DMS153 treated with DMSO at 0.1 percent for 48 hours (cell line): ENCODE measurements around the gene C20orf96.

ENCODE experiments used
- DNase-seq: peaks from one replicate; lab custom pipeline; 2025; ENCODE audit not compliant: unreplicated experiment; lab: John Stamatoyannopoulos, UW

The C20orf96 gene

DNA sequence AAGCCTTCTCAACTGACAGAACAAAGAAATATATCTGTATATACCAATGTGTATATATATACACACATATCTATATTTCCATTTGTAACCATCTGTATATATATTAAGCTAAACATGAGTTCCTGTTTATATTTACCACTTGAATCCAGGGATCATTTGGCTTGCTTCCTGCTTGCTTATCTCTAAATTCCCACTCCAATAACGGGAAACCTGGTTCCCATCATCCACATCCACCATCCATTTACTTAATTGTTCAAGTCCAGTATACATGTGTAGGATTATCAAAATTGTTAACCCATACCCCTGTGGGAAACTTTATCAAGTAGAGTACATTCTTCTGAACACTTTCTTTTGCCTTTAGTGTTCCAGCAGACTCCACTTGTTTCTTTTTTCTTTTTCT, 22.3 kb upstream of the C20orf96 start:
- DNase-seq, result no peak

DNA sequence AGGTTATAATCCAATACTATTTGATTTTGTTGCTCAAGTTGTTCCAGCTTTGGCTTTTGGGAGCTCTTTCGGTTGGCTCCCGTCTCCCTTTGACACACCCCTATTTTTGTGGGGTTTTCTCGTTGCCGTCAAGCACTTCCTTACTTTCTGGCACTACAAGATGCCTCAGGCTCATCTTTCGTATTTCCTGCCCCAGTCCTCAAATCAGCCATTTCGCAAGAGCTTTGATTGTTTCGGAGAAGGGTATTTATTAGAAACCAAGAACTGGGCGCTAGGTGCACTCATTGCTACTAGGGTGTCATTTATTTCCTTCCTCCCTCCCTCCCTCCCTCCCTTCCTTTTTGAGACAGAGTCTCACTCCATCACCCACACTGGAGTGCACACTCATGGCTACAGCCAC, 21.5 kb upstream of the C20orf96 start:
- no peak for DNase-seq

DNA sequence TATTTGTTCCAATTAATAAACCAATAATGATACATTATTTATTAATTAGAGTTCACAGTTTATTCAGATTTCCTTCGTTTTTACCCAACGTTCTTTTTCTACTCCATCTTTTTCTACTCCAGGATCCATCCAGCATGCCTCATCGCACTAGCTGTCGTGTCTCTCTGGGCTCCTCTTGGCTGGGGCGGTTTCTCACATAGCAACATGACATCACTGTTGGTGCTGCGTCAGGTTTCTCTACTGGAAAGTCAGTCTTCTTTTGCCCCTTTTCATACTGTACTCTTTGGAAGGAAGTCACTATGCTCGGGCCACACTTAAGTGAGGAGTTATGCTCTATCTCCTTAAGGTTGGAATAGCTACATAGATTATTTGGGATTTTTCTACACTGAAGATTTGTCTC, 21.1 kb upstream of the C20orf96 start:
- no peak for DNase-seq

DNA sequence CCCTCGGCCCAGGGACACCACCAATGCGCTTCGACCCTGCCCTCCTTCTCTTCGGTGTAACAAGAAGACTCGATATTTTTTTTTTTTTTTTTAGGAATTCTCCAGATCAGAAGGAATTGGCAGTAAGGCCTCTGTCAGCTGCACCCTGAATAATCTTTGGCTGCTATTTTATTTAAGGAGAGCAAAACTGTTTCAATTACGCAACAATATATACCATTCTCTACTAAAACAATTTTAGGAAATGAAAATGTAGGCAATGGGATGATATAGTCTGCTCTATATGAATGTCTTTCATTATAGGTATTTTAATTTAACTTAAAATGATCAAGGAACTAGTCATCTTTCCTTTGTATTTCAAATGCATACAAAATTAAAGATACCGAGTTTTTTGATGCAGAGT, 20.1 kb upstream of the C20orf96 start:
- no peak for DNase-seq

DNA sequence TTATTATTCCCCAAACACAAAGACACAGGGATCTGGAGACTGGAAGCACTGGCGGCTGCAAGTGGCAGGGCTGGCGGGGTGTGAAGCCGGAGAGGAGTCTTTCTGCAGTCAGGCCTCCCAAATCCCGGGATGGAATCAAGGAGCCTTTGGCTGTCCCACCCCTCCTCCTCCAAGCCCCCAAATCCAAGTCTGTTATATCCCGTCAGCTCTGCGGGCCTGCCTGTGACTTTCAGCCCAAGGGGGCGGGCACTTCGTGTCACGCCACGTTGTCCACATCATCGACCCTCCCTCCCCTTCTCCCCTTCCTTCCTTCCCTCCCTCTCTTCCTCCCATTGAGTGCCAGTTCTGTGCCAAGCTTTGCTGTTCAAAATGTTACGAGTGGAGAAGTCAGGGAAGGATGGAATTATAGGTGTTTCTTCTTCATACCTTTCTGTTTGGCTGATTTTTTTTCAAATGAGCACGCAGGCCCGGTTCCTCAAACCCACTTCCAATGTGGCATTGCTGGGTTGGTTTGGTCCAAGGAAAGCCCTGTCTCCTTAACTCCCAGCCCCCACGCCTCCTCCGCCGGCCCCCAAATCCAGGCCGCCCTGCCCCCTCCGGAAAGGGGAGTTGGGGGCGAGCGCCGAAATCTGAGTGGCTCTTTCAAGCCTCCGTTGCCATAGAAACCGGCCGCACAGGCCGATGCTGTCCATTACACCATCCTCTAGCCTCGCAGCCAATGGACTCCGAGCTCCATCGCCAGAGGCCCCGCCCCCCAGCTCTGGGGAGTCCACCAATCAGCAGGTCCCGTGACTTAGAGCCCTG, 19.5 kb upstream of the C20orf96 start:
- peak; percentile 96 for DNase-seq

DNA sequence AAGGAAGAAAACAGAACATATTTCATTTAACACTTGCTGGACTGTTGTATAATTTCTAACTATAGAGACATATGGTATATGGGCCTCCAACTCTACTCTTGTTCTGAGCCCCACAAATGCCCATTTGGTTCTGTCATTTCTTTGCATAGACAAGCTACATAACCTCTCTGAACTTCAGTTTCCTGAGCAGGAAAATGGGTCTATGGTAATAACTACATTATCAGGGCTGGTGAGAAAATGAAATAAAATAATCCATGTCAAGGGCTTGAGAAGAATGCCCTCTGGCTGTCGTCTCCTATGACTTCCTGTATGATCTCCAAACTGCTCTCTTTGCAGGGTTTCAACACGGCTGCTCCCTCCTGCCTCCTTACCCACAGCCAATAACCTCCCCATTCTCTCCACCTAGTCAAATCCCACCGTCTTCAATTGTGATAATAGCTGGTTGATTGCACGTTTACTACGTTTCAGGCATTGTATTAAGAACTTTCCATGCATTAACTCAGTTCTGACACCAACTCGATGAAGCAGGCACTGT, 18.8 kb upstream of the C20orf96 start:
- peak; percentile 37 for DNase-seq

DNA sequence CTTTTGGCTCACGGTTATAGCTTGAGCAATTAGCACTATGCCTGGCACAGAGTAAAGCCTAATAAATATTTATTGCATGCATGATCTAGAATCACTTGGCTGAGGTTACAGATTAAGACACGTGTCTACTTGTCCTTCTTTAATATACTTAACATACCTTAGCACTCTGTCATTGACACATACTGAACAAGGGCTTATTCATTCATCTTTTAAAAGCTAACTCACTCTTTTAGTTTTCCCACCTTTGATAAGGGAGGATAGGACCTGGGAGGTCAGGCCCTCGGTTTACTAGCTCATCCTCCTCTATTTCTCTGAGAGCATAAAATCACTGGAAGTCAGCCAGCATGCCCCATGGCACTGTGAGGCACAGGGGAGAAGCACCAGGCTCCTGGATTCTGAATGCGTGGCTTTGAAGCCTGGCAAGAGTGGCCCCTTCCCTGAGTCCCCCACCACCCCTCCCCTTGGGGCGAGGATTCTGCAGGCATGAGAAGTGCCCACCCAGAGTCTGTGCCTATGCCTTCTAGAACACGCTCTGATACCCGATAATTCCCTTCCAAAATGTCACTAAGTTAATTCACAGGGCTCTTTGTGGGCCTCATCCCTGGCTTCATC, 18.0 kb upstream of the C20orf96 start:
- no peak for DNase-seq

DNA sequence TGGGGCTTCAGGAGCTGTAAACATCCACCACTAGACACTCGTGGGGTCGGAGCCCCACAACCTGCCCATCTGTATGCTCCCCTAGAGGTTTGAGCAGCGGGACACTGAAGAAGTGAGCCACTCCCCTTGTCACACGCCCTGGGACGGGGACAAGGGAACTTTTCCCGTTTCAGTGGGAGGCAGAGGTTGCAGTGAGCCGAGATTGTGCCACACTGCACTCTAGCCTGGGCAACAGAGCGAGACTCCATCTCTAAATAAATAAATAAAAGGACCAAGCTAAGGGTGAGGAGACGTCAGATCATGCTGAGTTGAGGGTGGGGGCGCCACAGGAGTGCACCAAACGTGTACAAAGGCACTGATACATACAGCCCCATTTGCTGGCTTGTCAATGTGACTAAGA, 15.2 kb upstream of the C20orf96 start:
- no peak for DNase-seq

DNA sequence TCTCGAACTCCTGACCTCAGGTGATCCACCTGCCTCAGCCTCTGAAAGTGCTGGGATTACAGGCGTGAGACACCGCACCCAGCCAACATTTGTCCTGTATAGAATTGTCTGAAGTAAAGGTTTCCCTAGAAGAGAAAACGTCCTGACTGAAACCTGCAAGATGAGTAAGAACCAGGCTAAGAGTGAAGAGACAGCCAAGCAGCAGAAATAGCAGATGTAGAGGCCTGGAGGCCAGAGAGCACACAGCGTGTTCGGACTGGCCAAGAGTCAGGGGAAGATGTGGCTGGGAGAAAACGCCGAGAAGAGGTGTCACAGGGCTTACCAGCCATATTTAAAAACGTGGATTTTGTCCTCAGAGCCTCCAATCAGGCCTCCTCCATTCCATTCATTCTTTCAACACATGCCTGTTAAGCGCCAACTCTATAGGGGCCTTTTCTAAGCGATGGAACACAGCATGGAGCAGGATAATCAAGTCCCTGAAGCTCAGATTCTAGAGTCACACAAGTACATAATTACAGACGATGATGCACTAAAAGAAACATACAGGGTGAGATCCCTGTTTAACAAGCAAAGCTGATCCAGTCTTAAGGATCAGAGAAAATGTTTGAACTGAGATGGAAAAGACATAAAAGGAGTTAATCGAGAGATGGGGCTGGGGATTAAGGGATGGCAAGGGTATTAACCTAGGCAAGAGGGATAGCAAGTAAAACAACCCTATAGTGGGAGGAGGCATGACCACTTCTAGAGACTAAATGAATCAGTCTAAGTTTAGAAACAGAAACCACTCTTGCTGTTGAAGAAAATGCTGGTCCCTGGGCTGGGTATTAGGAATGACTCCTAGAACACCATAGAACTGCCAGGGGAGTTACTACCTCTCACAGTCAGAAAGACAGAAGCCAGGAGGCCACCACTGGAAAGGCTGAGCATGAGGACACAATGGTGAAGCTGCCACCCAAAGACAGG, 11.6 kb upstream of the C20orf96 start:
- DNase-seq, result no peak

DNA sequence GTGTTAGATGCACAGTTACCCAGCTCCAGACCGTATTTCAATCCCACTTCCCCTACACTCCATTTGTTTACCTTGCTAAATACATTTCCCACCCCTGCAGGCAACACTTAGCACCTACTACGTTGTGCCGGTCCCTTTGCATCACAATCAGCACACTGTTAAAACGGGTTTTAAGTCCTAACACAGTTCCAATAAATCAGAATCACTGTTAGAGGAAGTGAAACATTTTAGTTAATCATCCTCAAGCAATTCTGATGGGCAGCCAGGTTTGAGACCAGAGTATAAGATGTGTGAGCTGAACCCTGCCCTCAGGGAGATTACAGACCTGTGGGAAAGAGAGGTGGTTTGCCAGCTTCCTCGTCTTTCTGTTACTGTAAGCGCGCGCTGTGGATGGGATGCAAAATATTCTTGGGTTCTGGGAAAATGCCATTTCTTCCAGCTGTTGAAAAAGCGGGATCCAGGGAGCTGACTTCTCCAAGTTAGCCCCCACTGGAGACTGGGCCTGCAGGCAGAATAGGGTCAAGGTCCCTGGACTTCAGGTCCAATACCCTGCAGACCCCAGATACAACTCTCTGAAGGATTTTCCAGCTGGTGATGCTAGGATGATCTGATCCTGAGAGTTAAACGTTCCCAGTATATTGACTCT, 9.9 kb upstream of the C20orf96 start:
- DNase-seq, result no peak

DNA sequence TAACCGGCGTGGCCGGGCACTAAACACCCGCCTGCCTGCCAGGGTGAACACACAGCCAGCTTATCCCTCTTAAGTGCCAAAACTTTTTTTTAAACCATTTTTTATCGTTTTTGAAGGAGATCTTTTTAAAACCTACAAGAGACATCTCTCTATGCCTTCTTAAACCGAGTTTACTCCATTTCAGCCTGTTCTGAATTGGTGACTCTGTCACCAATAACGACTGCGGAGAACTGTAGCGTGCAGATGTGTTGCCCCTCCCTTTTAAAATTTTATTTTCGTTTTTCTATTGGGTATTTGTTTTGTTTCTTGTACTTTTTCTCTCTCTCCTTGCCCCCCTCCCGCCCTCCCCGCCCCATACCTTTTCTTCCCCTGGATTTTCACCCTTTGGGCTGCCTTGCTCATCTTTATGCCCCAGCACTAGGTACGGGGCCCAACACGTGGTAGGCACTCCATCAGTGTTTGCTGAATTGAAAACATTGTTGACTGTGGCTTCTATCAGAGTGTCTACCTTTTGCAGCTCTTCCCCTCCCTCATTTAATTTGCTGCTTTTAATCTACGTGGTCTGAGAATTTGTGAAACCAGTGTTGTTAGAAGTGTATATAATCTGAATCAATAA, 8.3 kb upstream of the C20orf96 start:
- DNase-seq, result no peak

DNA sequence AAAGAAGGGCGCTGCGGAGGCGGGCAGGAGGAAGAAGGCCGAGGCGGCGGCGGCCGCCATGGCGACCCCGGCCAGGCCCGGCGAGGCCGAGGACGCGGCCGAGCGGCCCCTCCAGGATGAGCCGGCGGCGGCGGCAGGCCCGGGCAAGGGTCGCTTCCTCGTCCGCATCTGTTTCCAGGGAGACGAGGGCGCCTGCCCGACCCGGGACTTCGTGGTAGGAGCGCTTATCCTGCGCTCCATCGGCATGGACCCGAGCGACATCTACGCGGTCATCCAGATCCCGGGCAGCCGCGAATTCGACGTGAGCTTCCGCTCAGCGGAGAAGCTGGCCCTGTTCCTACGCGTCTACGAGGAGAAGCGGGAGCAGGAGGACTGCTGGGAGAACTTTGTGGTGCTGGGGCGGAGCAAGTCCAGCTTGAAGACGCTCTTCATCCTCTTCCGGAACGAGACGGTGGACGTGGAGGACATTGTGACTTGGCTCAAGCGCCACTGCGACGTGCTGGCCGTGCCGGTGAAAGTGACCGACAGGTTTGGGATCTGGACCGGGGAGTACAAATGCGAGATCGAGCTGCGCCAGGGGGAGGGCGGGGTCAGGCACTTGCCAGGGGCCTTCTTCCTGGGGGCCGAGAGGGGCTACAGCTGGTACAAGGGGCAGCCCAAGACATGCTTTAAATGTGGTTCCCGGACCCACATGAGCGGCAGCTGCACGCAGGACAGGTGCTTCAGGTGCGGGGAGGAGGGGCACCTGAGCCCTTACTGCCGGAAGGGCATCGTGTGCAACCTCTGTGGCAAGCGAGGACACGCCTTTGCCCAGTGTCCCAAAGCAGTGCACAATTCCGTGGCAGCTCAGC, 7.6 kb upstream of the C20orf96 start:
- DNase-seq, result peak; percentile 34

DNA sequence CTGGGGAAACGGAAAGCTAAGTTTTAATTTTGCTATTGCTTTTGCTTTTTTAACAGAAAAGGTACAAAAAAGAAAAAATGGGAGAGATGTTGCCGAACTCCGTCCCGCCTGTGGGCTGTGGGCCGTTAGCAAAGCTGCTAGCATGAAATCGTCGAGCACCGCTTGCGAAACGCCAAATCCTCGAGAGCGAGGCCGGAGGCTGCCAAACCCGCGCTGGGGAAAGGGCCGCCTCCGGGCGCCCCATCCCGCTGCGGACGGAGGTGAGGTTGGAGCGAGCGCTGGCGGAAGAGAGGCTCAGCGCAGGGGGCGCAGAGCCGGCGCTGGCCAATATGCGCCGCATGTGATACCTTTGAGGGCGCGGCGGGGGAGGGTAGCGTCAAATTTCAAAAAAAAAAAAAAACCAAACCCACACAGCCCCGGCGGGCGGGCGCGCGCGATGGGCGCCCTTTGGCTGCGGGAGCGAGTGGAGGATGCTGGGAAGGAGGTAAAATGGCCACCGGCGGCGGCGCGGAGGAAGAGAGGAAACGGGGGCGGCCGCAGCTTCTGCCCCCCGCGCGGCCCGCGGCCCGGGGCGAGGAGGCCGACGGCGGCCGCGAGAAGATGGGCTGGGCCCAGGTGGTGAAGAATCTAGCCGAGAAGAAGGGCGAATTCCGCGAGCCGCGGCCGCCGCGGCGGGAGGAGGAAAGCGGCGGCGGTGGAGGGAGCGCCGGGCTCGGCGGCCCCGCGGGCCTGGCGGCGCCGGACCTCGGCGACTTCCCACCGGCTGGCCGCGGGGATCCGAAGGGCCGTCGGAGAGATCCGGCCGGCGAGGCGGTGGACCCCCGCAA, 6.8 kb upstream of the C20orf96 start, which contains the start of gene ZCCHC3:
Gene ZCCHC3, plus strand, starts transcription at position 473 of the 827 bp plus-strand sequence. Its CDS starts 17 bp downstream, at position 490.
- DNase-seq, result peak; percentile 76

DNA sequence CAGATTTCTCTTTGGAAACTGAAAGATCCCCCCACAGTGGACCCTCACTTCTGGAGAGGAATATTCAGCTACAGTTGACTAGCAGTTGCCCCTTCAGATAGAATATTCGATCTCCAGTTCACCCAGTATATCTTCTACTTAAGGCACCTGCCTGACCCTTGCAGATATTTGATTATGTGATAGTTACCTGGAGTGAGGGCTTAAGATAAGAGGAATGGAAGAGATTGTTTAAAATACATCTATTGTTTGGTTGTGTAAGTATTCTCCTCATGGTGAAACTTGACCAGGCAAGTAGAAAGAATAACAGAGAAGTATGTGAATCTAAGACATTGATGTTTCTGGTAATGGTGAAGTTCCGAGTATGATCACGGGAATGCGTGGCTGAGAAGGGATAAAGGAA, 5.3 kb upstream of the C20orf96 start:
- DNase-seq, result no peak

DNA sequence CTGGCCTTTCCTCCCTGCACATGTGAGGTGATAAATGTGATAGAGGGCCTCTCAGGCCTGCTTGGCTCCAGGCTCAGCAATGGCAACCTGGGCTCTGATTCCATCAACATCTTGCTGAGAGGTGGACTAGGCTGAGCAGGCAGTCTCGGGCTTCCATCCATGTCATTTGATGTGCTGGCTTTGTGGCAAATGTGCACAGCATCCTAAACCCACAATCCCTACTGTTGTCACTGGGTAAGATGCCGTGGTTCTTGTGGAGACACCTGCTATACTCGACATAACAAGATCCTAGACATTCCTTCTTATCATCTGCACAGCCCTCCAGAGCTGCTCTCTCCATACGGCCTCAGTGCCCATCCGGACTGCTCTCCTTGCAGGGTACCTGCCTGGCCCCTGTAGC, 4.1 kb upstream of the C20orf96 start:
- DNase-seq, result no peak

DNA sequence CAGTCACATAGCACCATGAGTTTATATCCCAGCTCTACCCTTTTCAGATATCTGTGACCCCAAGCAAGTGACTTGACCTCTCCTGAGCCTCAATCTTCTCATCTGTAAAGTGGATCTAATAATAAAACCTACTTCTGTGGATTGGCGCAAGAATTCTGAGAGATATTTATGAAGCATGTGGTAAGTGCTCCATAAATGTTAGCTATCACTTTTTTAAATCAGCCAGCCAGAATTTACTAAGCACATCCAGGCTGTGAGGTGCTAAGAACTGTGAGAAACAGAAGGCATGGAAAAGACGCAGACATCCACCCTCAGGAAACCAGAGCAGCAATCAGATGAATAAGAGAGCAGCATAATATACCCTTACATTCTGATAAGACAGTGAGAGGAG, 862 bp downstream of the C20orf96 start:
- DNase-seq, result no peak

DNA sequence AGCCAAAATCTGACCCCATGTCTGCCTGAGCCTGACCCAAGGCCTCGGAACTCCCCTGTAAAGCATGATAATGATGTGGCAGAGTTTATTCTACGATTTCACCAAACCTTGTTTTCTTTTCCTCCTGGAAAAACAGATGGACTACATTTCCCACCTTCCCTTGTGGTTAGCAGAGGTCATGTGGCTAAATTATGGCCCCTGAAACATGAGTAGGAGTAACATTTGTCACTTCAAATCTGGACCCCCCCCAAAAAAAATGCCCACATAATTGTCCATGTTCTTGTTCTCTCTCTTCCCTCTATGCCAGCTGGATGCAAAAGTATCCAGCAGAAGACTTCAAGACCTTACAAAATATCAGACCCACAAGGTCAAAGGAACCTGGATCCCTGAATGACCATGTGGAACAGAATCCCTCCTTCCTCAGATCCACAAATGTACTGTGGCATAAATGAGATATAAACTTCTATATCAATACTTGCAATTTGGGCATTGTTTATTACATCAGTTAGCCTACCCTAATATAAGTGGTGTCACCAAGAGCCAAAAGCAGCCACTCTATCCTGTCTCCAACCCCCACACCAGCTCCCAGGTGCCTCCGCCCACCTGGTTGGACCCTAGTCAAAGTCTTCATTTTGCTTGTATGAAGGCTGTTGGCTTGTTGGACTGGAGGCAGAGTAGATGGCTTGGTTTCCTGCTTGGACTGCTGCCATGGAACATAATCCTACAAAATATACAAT, 1.4 kb downstream of the C20orf96 start:
- DNase-seq, result no peak

DNA sequence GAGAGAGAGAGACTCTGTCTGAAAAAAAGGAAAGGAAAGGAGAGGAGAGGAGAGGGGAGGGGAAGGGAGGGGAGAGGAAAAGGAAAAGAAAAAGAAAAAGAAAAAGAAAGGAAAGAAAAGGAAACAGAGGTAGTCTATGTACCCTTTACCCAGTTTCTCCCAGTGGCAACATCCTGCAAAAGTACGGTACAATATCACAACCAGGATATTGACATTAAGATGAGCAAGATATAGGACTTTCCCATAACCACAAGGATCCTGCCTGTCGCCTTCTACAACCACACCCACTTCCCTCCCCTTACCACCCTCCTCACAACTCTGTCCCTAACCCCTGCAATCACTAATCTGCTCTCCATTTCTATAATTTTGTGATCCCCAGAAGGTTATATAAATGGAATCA, 4.0 kb downstream of the C20orf96 start:
- DNase-seq, result no peak
